GM13977 (cell line): ENCODE results near the gene CEP72.
"Not testable (repeated sequence)": the region's sequence is repeated elsewhere in the genome, so short reads cannot be mapped to it uniquely, and the experiment has no call there.

Experiments
- DNase-seq: peaks from one replicate; pipeline ENCODE4 v3.0.0; 2012; ENCODE audit warnings: low spot score
- in situ Hi-C: fragments of 300-500 bp; cut with MboI; formaldehyde crosslinking; loops from one replicate; pipeline ENCODE4 v1.12.0; 2022; ENCODE audit warnings: low sequenced_read_pairs, low pct_unique_long_range_greater_than_20kb, mixed read lengths, inconsistent platforms; ENCODE audit not compliant: unreplicated experiment
- TF ChIP-seq, protein P1 (sequence below): IDR thresholded peaks from 2 replicates; pipeline ENCODE4 v1.5.1; 2012; ENCODE audit warnings: mild to moderate bottlenecking, control low read depth; ENCODE audit not compliant: insufficient read depth; ENCODE audit errors: extremely low read depth, missing control alignments

The CEP72 gene

DNA sequence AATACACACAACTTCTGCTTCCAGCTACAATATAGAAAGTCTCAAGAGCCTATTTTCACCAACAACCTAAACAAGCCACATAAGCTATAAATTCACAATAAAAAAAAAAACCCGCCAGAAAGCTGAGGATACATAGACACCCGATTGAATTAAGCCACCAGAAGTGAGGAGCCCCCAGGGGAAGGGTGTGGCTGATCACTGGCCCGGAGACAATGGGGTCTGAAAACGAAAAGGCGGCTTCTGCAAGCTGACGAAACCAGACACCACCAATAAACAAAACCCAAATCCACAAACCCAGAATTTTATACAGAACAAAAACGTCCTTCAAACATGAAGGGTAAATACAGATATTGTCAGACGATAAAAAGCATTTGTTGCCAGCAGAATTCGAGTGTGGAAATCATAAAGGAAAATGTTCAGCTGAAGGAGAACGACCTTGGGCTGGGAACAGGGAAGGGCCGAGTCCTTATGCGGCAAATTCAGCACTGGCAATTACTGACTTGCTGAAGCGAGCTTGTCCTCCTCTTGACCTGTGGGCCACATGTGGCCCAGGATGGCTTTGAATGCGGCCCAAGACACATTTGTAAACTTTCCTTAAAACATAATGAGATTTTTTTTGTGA lies 39.6 kb upstream of the CEP72 start:
- TF ChIP-seq, protein P1, sequence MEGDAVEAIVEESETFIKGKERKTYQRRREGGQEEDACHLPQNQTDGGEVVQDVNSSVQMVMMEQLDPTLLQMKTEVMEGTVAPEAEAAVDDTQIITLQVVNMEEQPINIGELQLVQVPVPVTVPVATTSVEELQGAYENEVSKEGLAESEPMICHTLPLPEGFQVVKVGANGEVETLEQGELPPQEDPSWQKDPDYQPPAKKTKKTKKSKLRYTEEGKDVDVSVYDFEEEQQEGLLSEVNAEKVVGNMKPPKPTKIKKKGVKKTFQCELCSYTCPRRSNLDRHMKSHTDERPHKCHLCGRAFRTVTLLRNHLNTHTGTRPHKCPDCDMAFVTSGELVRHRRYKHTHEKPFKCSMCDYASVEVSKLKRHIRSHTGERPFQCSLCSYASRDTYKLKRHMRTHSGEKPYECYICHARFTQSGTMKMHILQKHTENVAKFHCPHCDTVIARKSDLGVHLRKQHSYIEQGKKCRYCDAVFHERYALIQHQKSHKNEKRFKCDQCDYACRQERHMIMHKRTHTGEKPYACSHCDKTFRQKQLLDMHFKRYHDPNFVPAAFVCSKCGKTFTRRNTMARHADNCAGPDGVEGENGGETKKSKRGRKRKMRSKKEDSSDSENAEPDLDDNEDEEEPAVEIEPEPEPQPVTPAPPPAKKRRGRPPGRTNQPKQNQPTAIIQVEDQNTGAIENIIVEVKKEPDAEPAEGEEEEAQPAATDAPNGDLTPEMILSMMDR, result no peak
- DNase-seq, result no peak
- in situ Hi-C loops, result no loop called here

DNA sequence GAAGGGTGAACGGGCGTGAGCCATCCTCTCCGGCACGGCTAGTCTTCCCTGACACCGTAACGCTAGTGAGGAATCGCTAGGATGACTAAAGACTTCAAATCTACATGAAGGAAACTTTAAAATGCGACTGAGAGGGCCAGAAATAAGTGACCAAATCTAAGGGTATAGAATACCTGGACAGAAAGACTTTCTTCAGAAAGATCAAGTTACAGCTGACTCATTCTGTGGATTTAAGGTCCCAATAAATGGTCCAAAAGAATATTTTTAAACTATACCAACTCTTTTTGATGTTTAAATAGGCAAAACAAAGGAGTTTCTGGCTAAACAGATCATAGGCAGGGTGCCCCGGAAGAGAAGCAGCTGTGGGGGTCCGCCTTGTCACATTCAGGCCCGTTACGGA lies 38.9 kb upstream of the CEP72 start:
- no peak for DNase-seq
- TF ChIP-seq, protein P1, result no peak
- in situ Hi-C loops, result no loop called here

DNA sequence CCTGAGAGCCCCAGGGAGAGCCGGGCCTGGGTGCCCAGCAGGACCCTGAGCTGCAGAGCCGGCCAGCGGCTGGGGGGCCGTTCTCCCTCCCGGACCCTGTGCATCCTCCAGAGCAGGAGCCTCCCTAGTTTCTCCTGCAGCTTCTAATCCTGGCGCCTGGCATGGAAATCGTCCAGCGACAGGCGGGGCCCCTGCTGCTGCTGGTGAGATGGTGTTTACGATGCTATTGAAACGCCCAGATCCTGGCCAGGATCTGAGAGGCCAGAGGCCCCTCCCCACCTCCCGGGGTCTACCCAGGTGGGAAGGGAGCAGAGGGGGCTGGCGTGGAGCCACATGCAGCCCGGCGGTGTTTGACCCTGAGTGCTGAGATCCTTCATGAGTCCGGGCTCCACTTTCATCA lies 38.2 kb upstream of the CEP72 start:
- TF ChIP-seq, protein P1, result no peak
- in situ Hi-C loops, result no loop called here
- DNase-seq, result no peak

DNA sequence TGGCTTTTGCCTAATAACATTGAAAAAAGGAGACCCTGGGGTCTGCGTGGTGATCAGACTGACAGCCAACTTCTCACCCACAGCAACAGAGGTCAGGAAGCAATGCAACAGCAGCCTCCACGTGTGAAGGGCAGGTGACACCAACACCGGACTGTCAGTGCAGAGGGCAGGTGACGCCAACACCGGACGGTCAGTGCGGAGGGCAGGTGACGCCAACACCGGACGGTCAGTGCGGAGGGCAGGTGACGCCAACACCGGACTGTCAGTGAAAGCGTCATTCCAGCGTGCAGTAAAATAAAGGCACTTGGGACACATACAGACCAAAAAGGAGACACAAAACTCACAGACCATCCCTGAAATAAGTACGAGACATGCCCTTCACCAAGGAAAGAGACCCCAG lies 37.2 kb upstream of the CEP72 start:
- TF ChIP-seq, protein P1, result no peak
- in situ Hi-C loops, result no loop called here
- no peak for DNase-seq

DNA sequence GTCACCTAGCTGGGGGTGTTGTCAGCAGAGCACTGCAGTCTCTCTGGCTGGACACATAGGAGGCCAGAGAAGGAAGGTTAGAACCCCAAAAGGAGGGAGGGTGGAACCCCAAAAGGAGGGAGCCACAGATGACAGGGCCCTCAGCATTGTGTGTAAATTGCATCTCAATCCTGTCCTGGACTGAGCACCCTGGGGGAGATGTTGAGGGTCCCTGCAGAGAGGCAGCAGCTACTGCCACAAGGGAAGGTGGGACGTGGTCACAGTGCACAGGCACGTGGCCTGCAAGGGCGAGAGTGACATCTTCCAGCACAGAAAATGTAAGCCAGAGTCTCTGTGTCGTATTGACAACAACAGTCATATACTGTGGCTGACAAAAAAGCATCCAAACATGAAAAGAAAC lies 36.5 kb upstream of the CEP72 start:
- in situ Hi-C loops, result no loop called here
- no peak for DNase-seq
- TF ChIP-seq, protein P1, result no peak

DNA sequence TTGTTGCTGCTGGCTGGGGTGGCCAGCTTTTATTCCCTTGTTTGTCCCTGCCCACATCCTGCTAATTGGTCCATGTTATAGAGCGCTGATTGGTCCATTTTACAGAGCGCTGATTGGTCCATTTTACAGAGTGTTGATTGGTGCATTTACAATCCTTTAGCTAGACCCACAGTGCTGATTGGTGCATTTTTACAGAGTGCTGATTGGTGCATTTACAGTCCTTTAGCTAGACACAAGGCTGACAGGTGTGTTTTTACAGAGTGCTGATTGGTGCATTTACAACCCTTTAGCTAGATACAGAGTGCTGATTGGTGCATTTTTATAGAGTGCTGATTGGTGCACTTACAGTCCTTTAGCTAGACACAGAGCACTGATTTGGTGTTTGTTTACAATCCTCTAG lies 34.9 kb upstream of the CEP72 start:
- in situ Hi-C loops, DNase-seq: not testable (repeated sequence)

DNA sequence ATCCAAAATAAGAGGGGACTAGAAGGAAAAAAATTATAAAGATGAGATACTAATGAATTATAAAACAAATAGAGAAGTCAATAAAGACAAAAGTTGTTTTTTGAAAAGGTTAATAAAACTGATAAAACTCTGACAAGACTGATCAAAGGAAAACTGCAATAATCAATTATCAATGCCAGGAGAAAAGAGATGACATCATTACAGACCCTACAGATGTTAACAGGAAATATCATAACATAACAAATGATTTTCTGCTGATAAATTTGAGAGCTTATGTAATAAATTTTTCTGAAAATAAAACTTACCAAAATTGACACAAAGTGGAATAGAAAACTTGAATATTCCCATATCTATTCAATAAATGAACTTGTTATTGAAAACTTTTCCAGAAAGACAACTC lies 34.3 kb upstream of the CEP72 start:
- in situ Hi-C loops, result no loop called here
- TF ChIP-seq, protein P1, result no peak
- DNase-seq, result no peak
